Tongue (tissue), 2 donors: ENCODE results near the gene ZNF516. TPM values are rescaled to one million over a fixed set of nuclear protein-coding genes. Genes with fewer than 3 reads are reported as not detected.
"Not testable (repeated sequence)": the region's sequence is repeated elsewhere in the genome, so short reads cannot be mapped to it uniquely, and the experiment has no call there.

Source experiments
- DNase-seq: peaks from one replicate; pipeline ENCODE4 v3.0.0-alpha.2; 2015
- total RNA-seq: library from RNA; depleted of rRNA; stranded (reverse); fragments of >200 nt; gene quantifications from one replicate; pipeline ENCODE4 v1.2.3, GENCODE V29; 2014

The ZNF516 gene
- total RNA-seq, 1 donor from 2014 or later: 55.4 TPM

DNA sequence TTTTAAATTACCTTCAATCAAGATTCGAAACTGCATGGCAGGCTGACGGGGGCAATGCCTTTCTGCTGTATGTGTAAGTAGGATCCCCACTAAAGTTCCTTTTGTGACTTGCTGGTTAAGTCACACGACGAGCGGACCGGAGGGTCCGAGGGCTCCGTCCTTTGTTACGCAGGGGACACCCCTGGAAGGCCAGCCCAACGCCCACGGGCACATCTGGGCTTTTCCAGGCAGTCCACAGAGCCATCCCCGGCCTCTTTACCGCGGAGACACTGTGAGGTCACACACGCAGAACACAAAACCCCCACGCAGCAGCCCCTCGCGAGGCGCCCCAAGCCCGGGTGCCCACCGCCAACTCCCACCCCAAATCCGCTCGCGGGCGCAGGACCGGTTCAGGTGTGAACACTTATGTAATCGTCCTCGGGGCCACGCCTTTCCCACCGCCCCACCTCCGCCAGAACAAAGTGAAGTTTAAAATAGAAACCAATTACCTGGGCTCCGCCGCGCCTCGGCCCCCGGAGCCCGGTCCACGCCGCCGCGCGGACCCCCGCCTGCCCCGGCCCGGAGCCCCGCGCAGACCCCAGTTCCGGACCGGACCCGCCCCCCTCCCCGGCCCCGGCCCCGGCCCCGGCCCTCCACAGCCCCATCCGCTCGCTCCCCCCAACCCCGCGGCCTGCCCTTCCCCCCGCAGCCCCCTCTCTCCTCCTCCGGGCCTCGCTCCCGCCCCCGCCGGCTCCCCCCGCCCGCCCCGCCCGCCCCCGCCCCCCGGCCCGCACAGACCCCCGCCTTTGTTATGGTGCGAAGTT, 4.2 kb downstream of the ZNF516 start:
- DNase-seq: peak; percentile 68

DNA sequence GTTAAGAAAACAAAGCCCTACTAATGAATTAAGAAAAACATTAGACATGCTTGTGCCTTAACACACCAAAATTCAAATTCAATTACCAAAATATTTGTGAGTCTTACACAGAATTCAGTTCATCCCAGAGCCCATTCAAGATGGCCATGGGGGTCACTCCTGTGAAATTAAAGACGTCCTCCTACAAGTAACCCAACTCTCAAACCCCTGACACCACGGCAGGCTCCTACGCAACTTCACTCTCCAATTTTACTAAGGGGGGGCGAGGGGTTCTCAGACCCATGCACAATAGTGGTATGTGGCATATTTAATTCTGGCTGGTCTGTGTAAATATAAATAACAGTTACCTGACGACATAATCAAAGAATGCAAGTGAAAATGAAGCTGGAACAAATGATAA, 5.0 kb downstream of the ZNF516 start:
- peak; percentile 29 for DNase-seq

DNA sequence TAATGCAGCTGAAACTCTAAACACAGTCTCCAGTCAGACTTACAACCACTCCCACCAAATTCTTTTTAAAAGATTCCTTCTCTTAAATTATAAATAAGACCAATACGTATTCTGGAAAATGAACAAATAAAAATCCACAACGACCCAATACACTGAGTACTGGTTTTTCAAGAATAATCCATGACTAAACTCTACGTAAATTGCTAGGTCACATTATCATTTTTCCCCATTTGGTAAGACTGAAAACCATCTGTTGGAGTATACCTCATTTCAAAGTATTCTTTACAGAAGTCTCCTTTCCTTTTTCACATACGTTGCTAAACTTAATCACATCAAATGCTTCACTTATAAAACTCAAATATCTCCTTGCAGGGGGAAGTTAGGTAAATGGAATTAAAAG, 6.0 kb downstream of the ZNF516 start:
- peak; percentile 28 for DNase-seq

DNA sequence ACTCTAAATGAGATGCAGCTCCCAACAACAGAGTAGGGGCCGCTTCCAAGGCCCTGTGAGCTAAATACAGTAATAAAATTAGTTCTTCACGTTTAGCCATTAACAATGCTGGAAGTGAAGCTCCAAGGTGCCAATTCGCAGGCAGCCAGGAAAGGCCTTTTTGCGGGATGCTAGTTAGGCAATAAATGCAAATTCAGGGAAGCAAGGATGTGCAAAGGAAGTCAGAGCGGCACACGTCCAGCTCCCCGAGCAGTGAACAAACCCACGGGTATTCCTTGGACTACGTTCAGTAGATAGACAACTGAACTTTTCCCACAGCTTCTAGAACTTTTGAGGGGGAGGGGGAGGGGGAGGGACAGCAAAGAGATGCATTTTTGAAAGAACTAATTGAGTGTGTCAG, 6.9 kb downstream of the ZNF516 start:
- DNase-seq: peak; percentile 34

DNA sequence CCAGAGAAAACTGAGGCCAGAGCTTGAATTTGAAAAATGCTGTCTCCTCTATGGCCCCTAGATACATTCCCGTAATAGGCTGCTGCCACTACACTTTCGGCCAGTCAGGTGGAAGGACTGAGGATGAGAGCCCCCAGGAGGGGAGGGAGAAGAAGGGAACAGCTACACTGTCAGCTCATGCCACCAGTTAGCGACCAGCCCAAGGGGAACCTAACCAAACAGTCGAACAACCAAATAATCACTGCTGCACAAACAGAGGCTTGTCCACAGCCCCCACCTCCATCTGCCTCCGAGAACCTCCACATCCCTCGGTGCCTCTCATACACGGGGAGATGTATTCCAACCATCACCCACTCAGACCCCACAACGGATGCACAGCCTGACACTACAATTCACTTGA, 7.3 kb downstream of the ZNF516 start:
- DNase-seq: peak; percentile 50

DNA sequence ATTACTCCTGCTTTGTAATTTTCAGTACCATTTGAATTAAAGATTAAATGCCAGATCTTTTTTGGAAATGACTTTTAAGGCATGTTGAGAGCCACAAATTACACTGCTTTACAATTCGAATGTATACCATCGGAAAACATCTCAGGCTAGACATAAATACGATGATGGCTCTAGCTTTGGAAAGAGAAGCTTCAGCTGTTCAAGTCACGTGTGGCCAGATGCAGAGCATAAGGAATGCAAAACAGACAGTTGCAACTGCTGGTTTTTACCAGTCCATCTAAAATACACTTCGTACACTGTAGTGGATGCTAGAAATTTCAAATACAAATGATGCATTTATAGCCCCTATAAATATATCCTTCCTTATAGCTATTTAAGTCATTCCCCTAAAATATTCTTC, 8.0 kb downstream of the ZNF516 start:
- peak; percentile 88 for DNase-seq

DNA sequence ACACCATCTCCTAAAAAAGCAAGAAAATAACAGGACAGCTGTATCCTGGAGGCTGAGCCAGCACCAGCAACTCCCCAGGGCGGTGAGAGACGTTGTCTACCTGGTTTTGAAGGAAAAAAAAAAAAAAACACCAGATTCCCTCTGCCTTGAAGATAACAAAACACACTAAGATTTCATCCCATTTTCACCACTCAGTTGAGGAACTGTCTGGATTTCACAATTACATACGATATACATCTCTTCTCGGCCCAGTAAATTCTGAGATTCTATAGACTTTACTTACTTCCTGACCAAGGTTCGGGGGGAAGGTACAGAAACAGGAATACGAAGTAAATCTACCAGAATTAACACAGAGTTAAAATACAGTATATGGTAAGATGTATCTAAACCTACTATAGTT, 8.5 kb downstream of the ZNF516 start:
- peak; percentile 39 for DNase-seq

DNA sequence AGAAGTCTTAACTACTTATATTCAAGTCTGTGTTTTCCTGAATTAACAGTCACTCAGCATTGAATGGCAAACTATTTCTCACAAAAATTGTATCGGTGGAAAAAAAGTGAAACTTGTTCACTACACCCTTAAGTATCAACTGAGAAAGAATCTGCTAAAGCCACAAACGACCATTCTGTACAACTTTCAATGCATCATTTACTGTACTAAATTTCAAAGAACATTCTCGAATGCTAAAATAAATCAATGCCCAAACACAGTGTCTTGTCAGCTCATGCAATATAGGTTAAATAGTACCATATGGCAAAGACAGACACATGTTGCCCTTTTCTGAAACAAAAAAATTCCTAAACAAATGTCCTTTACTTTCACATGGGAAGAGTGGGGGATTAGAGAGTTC, 9.0 kb downstream of the ZNF516 start:
- no peak for DNase-seq

DNA sequence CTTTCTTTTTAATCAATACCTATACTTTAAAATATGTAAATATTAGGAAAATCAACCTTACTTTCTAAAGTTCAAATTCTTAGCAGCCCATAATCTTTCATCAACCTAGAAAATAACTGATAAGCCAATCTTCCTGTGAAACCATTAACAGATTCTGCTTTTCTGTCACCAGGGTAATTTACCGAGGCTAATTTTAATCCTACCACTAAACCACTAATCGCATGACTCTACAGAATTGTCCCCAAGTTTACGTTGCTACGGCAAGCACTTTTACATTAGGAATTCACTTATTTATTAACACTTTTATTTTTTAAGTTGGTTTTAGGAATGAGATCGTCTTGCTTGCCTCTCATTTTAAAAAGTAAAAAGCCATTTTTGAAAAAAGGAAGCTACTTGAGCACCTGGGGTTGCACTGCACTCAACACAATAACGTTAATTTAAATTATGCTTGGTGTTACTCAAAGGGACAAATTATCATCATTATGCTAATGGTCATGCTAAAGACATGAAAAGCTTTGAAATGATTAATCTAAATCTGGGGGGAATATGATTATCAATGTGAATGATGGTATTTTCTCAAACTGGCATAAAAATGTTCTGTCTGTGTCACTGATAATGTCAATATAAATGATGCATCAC, 10.2 kb downstream of the ZNF516 start:
- DNase-seq: no peak

DNA sequence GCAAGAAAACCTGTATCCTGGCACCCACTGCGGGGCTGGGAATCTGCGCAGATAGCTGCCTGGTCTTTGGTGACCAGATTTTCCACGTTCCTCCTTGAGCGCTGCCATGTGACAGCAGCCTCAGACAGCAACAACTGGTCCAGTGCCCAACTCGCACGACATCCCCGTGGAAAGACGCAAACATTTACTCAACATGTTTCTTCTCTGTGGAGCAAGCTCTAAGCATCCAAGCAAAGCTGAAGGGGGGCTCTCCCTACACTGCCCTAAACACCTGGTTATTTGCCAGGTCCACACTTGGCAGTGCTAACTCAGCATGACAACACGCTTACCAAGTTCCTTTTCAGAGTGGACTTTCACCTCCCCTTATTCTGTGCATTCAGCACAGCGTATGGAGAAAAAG, 11.3 kb downstream of the ZNF516 start:
- peak; percentile 22 for DNase-seq

DNA sequence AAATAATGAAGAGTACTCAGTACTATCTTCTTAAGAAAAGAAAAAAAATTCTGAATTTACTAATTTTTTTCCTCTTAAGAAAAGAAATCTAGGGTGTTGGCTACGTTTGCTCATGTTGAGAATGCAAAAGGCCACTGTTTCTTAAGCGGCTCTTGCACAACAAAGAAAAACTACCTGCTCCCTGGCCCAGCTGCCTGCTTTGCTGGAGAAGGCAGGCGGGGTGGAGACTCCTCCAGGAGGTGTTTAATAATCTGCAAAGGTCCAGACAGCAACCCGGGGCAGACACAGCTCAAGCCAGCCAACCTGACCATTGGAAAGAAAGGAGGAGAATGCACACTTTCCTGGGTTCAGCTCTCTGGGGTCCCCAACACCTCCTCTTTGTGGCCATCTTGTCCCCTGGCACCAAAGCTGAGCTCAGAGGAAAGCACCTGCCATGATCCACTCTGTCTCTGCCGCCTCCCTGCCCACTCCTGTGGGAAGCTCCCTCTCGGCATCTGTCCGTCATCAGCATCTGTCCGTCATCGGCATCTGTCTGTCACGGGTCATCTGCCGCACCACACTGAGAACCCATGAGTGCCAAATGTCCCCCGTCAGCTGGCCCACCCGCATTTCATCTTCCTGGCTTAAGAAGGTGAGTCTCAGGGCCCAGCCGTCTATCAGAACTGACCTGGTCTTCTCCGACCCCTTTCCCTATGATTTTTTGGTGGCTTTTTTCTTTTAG, 11.9 kb downstream of the ZNF516 start:
- DNase-seq: no peak

DNA sequence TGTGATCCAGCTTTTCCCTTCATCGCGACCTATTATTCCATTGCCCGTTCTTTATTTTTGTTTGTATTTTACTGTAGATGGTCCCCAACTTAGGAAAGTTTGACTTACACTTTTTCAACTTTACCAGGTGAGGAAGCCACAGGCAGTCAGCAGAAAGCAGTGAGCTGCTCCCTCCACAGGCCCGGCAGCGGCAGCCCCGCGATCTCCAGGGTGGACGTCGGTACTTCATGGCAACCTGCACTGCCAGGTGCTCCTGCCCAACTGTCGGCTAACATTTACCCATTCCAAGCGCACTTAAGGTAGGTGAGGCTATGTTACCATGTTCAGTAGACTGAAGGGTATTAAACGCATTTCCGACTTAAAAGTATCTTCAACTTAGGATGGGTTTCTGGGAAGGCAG, 12.8 kb downstream of the ZNF516 start:
- no peak for DNase-seq

DNA sequence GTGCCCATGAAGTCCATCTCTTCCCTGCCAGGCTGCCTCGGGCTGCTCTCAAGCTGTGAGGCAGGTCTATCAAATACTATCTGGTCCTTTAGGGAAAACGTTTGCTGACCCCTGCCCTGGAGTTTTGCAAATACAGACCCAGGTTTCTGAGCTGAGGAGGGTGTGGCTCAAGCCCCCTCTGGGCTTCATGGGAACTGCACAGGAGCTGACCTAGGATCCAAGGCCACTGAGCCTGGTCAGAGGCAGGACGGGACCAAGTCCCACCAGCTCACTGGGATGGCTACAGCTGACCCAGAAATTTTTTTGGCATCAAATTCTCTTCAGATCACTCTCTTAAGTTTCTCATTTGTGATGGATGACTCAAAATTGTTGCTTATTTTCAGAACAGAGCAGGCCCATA, 14.1 kb downstream of the ZNF516 start:
- no peak for DNase-seq

DNA sequence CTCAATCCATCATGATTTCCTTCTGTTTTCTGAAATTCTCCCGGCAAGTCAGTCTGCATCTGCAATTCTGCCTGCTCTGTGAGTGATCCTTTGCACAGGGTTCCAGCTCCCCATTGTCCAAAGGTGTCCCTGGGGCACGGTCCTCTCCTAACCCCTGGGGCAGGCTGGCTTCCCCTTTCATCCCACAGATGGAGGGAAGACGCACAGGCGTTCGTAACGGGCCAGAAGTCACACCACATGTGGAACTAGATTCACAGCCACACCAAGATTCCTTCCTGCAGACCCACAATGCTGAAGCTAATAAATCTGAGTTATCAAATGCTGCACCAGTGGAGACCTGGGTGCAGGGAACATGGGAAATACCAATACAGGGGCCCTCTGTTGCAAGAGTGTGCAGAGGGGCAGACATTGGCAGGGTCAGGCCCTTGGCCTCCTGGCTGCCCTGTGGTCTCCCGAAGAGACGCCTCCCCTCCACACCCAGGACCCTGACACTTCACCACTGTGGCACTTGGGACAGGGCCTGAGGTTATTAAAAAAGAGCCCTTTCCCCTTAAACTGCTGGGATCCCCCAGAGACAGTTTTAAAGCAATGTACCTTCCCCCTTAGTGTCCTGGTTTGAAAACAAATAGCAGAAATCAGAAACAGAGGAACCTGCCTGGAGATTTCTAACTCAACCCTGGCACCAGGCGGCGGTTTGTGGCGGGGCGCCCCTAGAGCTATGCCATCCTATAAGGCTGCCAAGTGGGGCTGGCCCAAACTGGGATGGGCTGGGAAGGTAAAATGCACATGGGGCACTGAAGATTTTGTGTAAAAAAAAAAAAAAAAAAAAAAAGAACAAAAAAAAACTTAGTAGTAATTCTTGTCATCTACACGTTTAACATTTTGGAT, 15.4 kb downstream of the ZNF516 start:
- DNase-seq: no peak

DNA sequence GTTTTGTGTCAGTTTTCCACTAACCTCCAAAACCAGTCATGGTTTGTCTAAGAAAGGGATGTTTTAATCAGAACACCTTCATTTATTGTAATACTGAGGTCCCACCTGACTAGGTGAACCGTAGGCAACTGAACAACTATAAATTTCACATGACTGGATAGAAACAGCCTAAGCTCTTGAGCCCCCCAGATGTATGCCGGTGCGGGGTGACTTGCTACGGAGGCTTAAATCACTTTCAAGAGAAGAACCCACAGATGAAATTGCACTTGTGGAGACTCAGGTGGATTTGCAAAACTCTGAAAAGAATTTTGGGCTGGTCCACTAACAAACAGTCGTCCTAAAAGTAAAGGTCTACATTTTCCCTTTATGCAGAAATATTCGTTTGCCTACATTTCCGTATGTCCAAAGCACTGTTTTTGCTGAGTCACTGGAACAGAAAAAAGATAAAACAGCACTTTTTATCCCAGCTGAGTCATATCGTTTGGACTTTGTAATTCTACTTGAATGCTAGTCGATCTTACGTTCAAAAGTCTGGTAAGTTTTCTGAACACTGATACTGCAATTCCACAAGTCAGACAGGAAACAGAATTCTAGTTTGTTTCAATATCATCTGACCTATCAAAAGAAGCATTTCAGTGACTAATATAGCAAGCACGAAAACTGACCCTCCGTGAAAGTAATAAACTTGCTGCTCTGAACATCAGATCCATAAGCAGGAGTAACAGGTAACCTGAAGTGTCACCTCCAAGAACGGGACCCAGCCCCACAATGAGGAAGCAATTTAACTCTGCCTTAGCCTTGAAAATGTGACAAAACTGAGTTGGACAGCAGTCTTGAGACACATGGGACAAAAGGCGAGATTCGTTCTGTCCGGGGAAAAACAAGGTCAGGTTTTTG, 18.1 kb downstream of the ZNF516 start:
- peak; percentile 19 for DNase-seq

DNA sequence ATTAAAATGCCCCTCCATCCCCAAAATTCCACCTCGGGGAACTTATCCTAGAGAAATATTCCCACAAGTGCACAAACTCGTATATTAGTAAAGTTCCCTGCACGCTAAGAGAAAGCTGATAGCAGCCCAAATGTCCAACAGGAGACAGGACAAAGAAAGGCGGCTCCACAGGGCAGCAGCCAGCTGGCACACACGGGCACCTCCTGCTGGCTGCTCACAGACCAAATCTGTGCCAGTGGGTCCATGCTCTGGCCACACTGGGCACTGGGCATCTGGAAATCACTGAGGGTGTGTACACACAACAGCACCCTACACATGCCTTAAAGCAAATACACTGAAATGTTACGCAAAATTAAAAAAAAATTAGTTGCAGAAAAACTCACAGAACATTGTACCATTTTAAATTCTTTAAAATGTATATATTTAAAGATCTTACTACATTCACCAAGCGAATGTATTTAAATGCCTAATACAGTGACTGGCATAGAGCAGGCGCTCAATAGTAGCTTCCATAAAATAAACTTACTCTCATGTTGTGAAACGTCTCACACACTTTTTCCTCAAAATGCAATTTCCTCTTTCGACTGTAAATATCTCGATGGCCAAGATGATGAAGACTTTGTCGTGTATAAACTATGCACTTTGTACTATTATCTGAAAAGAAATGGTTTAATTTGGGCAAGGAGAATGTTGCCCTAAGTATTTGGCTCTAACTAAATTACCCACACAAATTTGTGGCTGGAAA, 19.4 kb downstream of the ZNF516 start:
- DNase-seq: no peak

DNA sequence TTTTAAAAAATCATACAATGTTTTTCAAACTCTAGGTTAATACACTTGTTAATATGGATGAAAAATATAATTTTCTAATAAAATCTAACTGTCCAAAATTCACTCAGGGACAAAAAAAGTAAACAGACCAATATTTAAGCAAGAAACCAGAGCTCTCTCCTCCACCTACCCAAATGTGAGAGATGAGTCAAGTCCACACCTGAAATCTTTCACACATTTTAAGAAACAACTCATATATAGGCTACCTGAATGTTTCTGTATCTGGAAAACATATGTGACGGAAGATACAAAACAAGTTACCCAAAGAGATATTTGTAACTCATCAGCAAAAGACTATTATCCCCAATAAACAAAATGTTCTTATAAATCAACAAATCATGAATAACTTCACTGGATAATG, 20.2 kb downstream of the ZNF516 start:
- DNase-seq: no peak

DNA sequence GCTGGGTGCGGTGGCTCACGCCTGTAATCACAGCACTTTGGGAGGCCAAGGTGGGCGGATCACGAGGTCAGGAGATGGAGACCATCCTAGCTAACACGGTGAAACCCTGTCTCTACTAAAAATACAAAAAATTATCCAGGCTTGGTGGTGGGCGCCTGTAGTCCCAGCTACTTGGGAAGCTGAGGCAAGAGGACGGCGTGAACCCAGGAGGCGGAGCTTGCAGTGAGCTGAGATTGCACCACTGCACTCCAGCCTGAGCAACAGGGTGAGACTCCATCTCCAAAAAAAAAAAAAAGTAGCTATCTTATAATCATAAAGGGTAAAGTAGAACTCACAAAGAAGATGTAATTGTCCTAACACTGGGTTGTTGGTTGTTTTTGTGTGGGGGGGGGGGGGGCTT, 21.5 kb downstream of the ZNF516 start:
- not testable (repeated sequence) for DNase-seq

DNA sequence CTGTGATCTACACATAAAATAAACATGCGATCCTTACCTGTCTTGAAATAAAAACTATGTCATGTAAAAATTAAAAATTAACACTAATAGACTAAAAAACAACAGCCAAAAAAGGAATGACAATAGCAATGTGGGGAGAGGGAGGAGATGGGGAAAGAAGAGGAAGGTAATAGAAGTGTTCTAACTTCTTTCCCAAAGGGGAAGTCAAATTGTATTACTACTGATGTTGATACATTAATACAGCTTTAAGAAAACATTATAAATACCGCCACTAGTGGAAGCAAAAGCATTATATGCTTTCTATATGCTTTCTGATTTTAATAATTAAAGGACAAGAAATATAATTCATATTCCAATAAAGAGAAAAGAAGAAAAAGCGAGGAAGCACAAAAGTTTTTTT, 22.2 kb downstream of the ZNF516 start:
- DNase-seq: no peak

DNA sequence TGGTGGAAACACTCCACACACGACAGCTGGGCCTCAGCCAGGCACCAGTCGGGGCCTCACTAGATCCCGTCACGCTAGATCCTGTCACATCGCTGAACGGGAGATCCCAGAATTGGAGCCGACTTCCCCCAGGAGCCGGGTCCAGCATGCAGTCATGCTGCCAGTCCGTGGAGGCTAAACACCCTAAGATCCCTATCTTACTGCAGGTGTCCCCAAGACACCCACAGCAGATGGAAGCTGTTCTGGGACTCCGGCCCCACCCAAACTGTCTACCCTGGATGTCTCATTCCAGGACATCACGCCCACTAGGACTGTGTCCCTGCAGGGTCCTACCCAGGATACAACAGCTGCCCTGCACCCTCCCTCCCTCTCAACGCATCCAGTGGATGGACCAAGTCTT, 23.4 kb downstream of the ZNF516 start:
- no peak for DNase-seq
